GM12873 (cell line): ENCODE data around the gene SLC25A10.

Experiments
- CTCF ChIP-seq: IDR thresholded peaks from 2 replicates; pipeline ENCODE4 v1.5.1; 2012; ENCODE audit warnings: low read depth, mild to moderate bottlenecking, moderate library complexity, low read length, control low read depth; ENCODE audit not compliant: insufficient read depth; ENCODE audit errors: missing control alignments

Gene SLC25A10

GRCh38 chr17:81719410-81720266 lies 7.6 kb downstream of the SLC25A10 start:
- no peak for TF ChIP-seq CTCF

- TF ChIP-seq CTCF = no peak
Observed at GRCh38 chr17:81720267-81721071, 8.4 kb downstream of the SLC25A10 start.

- no peak for TF ChIP-seq CTCF
Observed at GRCh38 chr17:81722184-81723120, 10.4 kb downstream of the SLC25A10 start.

GRCh38 chr17:81723651-81724209 lies 11.6 kb downstream of the SLC25A10 start:
- TF ChIP-seq CTCF = no peak

- TF ChIP-seq CTCF = no peak
Observed at GRCh38 chr17:81725439-81725838, 13.4 kb downstream of the SLC25A10 start.

- TF ChIP-seq CTCF = no peak
Observed at GRCh38 chr17:81726004-81726403, 13.9 kb downstream of the SLC25A10 start.
